WTC11 (cell line): ENCODE measurements around the gene EPN2. TPM values are rescaled to one million over a fixed set of nuclear protein-coding genes. Genes with fewer than 3 reads are reported as not detected.

Source experiments
- ATAC-seq: fragments of 200-7000 bp; cut with Tn5 transposase; 2 replicates; pipeline ENCODE4 v1.10.0; 2021; ENCODE audit warnings: mild to moderate bottlenecking, moderate library complexity
- CTCF ChIA-PET: fragments of 300-600 bp; sonication (Branson Sonifier 250); formaldehyde crosslinking; loops from one replicate; lab custom pipeline; 2021; ENCODE audit warnings: antibody characterized with exemption; lab: Charles Lee
- POLR2A ChIA-PET: fragments of 350-600 bp; sonication (Branson Sonifier 250); formaldehyde crosslinking; loops from one replicate; lab custom pipeline; 2021; ENCODE audit warnings: antibody characterized with exemption; lab: Charles Lee
- DNase-seq: peaks from one replicate; pipeline ENCODE4 v3.0.0; 2021; ENCODE audit warnings: low spot score
- H3K27ac Mint-ChIP-seq: 2 replicates; pipeline ENCODE4 v1.8.0; 2021; ENCODE audit warnings: mixed read lengths
- H3K27me3 Mint-ChIP-seq: 2 replicates; pipeline ENCODE4 v1.8.0; 2021; ENCODE audit warnings: low read depth, mild to moderate bottlenecking, moderate library complexity, mixed read lengths
- H3K36me3 Mint-ChIP-seq: 2 replicates; pipeline ENCODE4 v1.8.0; 2021; ENCODE audit warnings: mixed read lengths
- H3K4me1 Mint-ChIP-seq: 2 replicates; pipeline ENCODE4 v1.8.0; 2022; ENCODE audit warnings: mixed read lengths
- H3K4me3 Mint-ChIP-seq: 2 replicates; pipeline ENCODE4 v1.8.0; 2021; ENCODE audit warnings: mild to moderate bottlenecking, moderate library complexity, mixed read lengths
- H3K9me3 Mint-ChIP-seq: 2 replicates; pipeline ENCODE4 v1.8.0; 2021; ENCODE audit warnings: mixed read lengths
- GABPB1 ChIP-seq: sonication (generic); formaldehyde crosslinking; IDR thresholded peaks from 2 replicates; pipeline ENCODE4 v1.8.1; 2023; ENCODE audit warnings: mild to moderate bottlenecking, missing genetic modification reagents
- JAZF1 ChIP-seq: fragments of 250-450 bp; sonication (Bioruptor Pico); IDR thresholded peaks from 2 replicates; pipeline ENCODE4 v1.9.0; 2021; ENCODE audit warnings: moderate library complexity, mild to moderate bottlenecking, inconsistent platforms
- KAT7 ChIP-seq: sonication (generic); formaldehyde crosslinking; IDR thresholded peaks from 2 replicates; pipeline ENCODE4 v1.8.1; 2023; ENCODE audit warnings: missing genetic modification reagents, mild to moderate bottlenecking, borderline replicate concordance
- NFYB ChIP-seq: sonication (generic); formaldehyde crosslinking; conservative IDR thresholded peaks from 2 replicates; pipeline ENCODE4 v1.8.0; 2022; ENCODE audit warnings: low read depth, missing genetic modification reagents
- RORB ChIP-seq: fragments of 250-450 bp; sonication (Bioruptor Pico); IDR thresholded peaks from 2 replicates; pipeline ENCODE4 v1.9.0; 2021; ENCODE audit warnings: mild to moderate bottlenecking
- TEAD1 ChIP-seq: sonication (generic); formaldehyde crosslinking; IDR thresholded peaks from 2 replicates; pipeline ENCODE4 v1.8.0; 2022; ENCODE audit warnings: mild to moderate bottlenecking, missing genetic modification reagents
- ZNF138 ChIP-seq: sonication (generic); formaldehyde crosslinking; conservative IDR thresholded peaks from 2 replicates; pipeline ENCODE4 v1.8.1; 2022; ENCODE audit warnings: mild to moderate bottlenecking, moderate library complexity, missing genetic modification reagents
- ZNF232 ChIP-seq: sonication (generic); formaldehyde crosslinking; IDR thresholded peaks from 2 replicates; pipeline ENCODE4 v1.8.0; 2022; ENCODE audit warnings: mild to moderate bottlenecking, missing genetic modification reagents
- ZNF423 ChIP-seq: fragments of 250-450 bp; sonication (Bioruptor Pico); IDR thresholded peaks from 2 replicates; pipeline ENCODE4 v2.1.2; 2022; ENCODE audit warnings: mild to moderate bottlenecking, moderate library complexity
- total RNA-seq: library from RNA; stranded (reverse); gene quantifications from 3 replicates; pipeline ENCODE4 v1.2.3, GENCODE V29; 2021
- TF ChIP-seq, protein P1 (sequence below): sonication (generic); formaldehyde crosslinking; IDR thresholded peaks from 2 replicates; pipeline ENCODE4 v1.8.1; 2023; ENCODE audit warnings: mild to moderate bottlenecking, missing genetic modification reagents
- TF ChIP-seq, protein P2 (sequence below): sonication (generic); formaldehyde crosslinking; conservative IDR thresholded peaks from 2 replicates; pipeline ENCODE4 v1.8.1; 2023; ENCODE audit warnings: mild to moderate bottlenecking, low read depth, missing genetic modification reagents, moderate library complexity
- TF ChIP-seq, protein P3 (sequence below): fragments of 250-450 bp; sonication (Bioruptor Pico); IDR thresholded peaks from 2 replicates; pipeline ENCODE4 v1.9.0; 2021; ENCODE audit warnings: moderate library complexity, mild to moderate bottlenecking, inconsistent platforms, borderline replicate concordance
- TF ChIP-seq, protein P4 (sequence below): sonication (generic); formaldehyde crosslinking; IDR thresholded peaks from 2 replicates; pipeline ENCODE4 v1.8.1; 2023; ENCODE audit warnings: mild to moderate bottlenecking, missing genetic modification reagents
- TF ChIP-seq, protein P5 (sequence below): sonication (generic); formaldehyde crosslinking; conservative IDR thresholded peaks from 2 replicates; pipeline ENCODE4 v1.8.1; 2022; ENCODE audit warnings: mild to moderate bottlenecking, missing genetic modification reagents
- TF ChIP-seq, protein P6 (sequence below): fragments of 250-450 bp; sonication (Bioruptor Pico); conservative IDR thresholded peaks from 2 replicates; pipeline ENCODE4 v1.9.0; 2021; ENCODE audit warnings: mild to moderate bottlenecking
- TF ChIP-seq, protein P7 (sequence below): sonication (generic); formaldehyde crosslinking; IDR thresholded peaks from 2 replicates; pipeline ENCODE4 v1.8.0; 2023; ENCODE audit warnings: missing genetic modification reagents, mild to moderate bottlenecking, borderline replicate concordance

Gene EPN2
- total RNA-seq, 1 experiment from 2014 or later = 48.8 TPM

DNA sequence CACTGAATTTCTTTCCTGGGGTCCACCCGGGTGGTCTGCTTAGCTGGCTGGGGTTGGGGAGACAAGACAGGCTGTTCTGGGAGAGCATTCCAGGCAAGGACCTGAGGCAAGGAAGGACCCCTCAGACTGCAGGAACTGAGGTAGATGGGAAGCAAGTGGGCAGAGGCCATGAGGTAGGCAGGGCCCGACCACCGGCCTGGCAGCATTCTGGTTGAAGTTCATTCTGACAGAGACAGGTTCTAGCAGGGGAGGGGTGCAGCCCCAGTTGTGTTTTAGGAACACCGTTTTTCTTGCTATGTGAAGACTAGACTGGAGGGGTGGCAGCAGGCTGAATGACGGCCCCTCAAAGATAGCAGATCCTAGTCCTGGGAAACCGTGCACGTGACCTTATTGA, 107.9 kb downstream of the EPN2 start:
- Mint-ChIP-seq H3K4me3 (no peak overlapping the region), H3K4me1 (peaks cover 16% of the 10 kb centered on the region), H3K36me3 (peaks cover 7% of the 10 kb centered on the region; the same call in 1 of the 2 replicates), H3K9me3 (no peaks in the 10 kb centered on the region), H3K27me3 (no peaks in the 10 kb centered on the region), H3K27ac (no peak overlapping the region; the same call in 1 of the 2 replicates)
- no peak for ATAC-seq
- POLR2A ChIA-PET = no interaction called here
- TF ChIP-seq NFYB (CRISPR knock-in tag) (no peak), ZNF232 (CRISPR knock-in tag) (no peak), ZNF423 (CRISPR knock-in tag) (no peak), RORB (CRISPR knock-in tag) (no peak)
- TF ChIP-seq, protein P1, sequence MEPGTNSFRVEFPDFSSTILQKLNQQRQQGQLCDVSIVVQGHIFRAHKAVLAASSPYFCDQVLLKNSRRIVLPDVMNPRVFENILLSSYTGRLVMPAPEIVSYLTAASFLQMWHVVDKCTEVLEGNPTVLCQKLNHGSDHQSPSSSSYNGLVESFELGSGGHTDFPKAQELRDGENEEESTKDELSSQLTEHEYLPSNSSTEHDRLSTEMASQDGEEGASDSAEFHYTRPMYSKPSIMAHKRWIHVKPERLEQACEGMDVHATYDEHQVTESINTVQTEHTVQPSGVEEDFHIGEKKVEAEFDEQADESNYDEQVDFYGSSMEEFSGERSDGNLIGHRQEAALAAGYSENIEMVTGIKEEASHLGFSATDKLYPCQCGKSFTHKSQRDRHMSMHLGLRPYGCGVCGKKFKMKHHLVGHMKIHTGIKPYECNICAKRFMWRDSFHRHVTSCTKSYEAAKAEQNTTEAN = no peak
- TF ChIP-seq, protein P2, sequence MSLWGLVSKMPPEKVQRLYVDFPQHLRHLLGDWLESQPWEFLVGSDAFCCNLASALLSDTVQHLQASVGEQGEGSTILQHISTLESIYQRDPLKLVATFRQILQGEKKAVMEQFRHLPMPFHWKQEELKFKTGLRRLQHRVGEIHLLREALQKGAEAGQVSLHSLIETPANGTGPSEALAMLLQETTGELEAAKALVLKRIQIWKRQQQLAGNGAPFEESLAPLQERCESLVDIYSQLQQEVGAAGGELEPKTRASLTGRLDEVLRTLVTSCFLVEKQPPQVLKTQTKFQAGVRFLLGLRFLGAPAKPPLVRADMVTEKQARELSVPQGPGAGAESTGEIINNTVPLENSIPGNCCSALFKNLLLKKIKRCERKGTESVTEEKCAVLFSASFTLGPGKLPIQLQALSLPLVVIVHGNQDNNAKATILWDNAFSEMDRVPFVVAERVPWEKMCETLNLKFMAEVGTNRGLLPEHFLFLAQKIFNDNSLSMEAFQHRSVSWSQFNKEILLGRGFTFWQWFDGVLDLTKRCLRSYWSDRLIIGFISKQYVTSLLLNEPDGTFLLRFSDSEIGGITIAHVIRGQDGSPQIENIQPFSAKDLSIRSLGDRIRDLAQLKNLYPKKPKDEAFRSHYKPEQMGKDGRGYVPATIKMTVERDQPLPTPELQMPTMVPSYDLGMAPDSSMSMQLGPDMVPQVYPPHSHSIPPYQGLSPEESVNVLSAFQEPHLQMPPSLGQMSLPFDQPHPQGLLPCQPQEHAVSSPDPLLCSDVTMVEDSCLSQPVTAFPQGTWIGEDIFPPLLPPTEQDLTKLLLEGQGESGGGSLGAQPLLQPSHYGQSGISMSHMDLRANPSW (CRISPR knock-in tag) = no peak
- TF ChIP-seq, protein P3, sequence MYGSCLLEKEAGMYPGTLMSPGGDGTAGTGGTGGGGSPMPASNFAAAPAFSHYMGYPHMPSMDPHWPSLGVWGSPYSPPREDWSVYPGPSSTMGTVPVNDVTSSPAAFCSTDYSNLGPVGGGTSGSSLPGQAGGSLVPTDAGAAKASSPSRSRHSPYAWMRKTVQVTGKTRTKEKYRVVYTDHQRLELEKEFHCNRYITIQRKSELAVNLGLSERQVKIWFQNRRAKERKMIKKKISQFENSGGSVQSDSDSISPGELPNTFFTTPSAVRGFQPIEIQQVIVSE = no peak
- TF ChIP-seq, protein P4, sequence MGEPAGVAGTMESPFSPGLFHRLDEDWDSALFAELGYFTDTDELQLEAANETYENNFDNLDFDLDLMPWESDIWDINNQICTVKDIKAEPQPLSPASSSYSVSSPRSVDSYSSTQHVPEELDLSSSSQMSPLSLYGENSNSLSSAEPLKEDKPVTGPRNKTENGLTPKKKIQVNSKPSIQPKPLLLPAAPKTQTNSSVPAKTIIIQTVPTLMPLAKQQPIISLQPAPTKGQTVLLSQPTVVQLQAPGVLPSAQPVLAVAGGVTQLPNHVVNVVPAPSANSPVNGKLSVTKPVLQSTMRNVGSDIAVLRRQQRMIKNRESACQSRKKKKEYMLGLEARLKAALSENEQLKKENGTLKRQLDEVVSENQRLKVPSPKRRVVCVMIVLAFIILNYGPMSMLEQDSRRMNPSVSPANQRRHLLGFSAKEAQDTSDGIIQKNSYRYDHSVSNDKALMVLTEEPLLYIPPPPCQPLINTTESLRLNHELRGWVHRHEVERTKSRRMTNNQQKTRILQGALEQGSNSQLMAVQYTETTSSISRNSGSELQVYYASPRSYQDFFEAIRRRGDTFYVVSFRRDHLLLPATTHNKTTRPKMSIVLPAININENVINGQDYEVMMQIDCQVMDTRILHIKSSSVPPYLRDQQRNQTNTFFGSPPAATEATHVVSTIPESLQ (CRISPR knock-in tag) = no peak
- CTCF ChIA-PET = interaction anchor here (1.1 kb wide), 1 partner anchor 103 kb away, joined by 4 read pairs; no protein-coding TSS in a partner anchor
- no peak for DNase-seq

DNA sequence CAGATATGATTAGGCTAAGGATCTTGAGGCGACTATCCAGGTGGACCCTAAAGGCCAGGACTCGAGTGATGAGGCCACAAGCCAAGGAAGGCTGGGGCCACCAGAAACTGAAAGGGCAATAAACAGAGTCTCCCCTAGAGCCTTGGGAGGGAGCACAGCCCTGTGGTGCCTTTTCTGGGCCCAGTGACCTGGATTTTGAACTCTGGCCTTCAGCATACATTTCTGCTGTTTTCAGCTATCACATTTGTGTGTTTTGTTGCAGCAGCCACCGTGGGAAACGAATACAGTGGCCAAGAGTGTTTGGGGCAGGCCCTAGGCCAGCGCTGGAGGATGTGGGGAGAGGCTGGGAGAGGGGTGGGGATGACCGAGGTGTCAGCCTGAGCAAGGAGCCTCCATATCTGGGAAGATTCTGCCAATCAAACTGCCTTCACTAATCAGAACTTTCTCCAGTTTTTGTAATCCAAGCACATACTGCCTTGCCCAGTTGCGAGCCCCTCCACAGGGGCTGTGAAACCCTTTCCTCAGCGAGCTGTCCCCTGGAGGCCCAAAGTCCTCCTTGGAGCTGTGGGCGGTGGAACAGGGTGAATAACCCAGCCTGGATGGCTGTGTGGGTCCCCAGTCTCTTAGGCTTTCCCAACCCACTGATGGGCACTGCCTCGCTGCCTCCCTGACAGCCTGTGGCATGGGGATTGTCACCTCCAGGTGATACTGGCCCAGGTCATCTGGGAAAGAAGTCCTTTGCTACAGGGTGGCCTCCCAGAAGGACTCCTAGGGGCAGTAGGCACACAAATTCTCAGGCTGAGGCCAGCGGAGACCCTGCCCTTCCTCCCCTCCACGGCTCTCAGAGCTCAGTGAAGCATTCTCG, 108.6 kb downstream of the EPN2 start:
- ChIA-PET CTCF (interaction anchor here (1.0 to 1.4 kb wide), 2 partner anchors 7 to 373 kb away, joined by 3 to 7 read pairs; no protein-coding TSS in a partner anchor), POLR2A (no interaction called here)
- Mint-ChIP-seq H3K36me3 (peaks cover 7% of the 10 kb centered on the region; the same call in 1 of the 2 replicates), H3K4me3 (no peak overlapping the region), H3K9me3 (no peaks in the 10 kb centered on the region), H3K27me3 (no peaks in the 10 kb centered on the region), H3K27ac (no peak overlapping the region), H3K4me1 (peaks cover 15% of the 10 kb centered on the region)
- no peak for ATAC-seq
- no peak for DNase-seq
- TF ChIP-seq GABPB1 (CRISPR knock-in tag) (no peak), ZNF138 (no peak), JAZF1 (CRISPR knock-in tag) (no peak), TEAD1 (CRISPR knock-in tag) (no peak), ZNF423 (CRISPR knock-in tag) (no peak), KAT7 (no peak)
- TF ChIP-seq, protein P5, sequence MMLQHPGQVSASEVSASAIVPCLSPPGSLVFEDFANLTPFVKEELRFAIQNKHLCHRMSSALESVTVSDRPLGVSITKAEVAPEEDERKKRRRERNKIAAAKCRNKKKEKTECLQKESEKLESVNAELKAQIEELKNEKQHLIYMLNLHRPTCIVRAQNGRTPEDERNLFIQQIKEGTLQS (CRISPR knock-in tag) = no peak
- TF ChIP-seq, protein P6, sequence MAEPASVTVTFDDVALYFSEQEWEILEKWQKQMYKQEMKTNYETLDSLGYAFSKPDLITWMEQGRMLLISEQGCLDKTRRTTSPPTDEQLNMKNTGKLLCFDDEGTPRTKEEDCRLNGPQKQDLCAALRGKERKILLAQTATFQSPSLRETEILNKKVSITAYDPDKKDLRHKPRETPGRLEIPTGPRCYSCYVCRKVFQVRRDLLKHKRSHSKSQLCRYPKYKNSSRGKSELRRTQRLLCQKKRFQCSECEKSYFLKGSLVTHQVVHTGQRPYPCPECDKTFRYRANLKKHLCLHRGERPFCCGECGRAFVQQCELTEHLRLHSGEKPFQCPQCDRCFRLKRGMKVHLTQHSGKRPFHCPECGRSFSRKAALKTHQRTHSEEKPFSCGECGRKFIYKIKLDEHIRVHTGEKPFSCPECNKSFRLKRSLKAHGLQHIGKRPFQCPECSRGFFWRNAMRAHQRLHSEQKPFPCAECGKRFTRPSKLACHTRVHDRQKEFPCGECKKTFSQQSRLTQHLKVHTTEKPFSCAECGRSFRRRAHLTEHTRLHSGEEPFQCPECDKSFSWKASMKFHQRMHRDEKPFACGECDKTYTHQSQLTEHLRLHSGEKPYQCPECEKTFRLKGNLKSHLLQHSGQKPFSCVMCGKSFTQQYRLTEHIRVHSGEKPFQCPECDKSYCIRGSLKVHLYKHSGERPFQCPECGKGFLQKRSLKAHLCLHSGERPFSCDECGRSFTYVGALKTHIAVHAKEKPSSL (CRISPR knock-in tag) = no peak
- TF ChIP-seq, protein P2 (CRISPR knock-in tag) = no peak
- TF ChIP-seq, protein P7, sequence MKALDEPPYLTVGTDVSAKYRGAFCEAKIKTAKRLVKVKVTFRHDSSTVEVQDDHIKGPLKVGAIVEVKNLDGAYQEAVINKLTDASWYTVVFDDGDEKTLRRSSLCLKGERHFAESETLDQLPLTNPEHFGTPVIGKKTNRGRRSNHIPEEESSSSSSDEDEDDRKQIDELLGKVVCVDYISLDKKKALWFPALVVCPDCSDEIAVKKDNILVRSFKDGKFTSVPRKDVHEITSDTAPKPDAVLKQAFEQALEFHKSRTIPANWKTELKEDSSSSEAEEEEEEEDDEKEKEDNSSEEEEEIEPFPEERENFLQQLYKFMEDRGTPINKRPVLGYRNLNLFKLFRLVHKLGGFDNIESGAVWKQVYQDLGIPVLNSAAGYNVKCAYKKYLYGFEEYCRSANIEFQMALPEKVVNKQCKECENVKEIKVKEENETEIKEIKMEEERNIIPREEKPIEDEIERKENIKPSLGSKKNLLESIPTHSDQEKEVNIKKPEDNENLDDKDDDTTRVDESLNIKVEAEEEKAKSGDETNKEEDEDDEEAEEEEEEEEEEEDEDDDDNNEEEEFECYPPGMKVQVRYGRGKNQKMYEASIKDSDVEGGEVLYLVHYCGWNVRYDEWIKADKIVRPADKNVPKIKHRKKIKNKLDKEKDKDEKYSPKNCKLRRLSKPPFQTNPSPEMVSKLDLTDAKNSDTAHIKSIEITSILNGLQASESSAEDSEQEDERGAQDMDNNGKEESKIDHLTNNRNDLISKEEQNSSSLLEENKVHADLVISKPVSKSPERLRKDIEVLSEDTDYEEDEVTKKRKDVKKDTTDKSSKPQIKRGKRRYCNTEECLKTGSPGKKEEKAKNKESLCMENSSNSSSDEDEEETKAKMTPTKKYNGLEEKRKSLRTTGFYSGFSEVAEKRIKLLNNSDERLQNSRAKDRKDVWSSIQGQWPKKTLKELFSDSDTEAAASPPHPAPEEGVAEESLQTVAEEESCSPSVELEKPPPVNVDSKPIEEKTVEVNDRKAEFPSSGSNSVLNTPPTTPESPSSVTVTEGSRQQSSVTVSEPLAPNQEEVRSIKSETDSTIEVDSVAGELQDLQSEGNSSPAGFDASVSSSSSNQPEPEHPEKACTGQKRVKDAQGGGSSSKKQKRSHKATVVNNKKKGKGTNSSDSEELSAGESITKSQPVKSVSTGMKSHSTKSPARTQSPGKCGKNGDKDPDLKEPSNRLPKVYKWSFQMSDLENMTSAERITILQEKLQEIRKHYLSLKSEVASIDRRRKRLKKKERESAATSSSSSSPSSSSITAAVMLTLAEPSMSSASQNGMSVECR (CRISPR knock-in tag) = no peak
